ENCODE data around the gene HDGFL1. TPM values are rescaled to one million over a fixed set of nuclear protein-coding genes. Genes with fewer than 3 reads are reported as not detected.
A peak's percentile ranks its signal among the peaks of the same experiment; 100 is the strongest.

The HDGFL1 gene
- total RNA-seq, result not detected

DNA sequence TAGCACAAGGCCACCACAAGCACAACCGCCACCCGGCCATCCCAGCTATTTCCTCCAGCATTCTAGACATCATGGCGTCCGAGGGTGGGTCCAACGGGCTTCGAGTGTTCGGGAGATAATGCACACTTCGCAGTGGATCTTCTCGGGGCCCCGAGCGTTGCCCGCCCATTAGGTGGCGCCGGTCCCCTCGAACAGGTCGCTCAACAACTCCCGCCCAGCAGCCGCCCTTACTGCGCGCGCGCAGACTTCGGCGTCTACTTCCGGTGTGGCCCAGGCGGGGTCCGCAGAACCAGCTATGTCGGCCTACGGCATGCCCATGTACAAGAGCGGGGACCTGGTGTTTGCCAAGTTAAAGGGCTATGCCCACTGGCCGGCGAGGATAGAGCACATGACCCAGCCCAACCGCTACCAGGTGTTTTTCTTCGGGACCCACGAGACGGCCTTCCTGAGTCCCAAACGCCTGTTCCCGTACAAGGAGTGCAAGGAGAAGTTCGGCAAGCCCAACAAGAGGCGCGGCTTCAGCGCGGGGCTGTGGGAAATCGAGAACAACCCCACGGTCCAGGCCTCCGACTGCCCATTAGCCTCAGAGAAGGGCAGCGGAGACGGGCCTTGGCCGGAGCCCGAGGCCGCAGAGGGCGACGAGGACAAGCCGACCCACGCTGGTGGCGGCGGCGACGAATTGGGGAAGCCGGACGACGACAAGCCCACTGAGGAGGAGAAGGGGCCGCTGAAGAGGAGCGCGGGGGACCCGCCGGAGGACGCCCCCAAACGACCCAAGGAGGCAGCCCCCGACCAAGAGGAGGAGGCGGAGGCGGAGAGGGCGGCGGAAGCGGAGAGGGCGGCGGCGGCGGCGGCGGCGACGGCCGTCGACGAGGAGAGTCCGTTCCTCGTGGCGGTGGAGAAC, at the start of gene HDGFL1:
Gene HDGFL1 (plus strand): TSS at position 286 of the 904 bp plus-strand sequence. CDS start 10 bp downstream, at position 296.
- ATAC-seq (ENCODE audit: low FRiP score in 2 of 2) (no peak), DNase-seq (peak in 1 of 2 donors; percentile 77)
- Histone ChIP-seq H3K9me3 (no peaks in the 10 kb centered on the region), H3K27ac (no peak within 1 kb of the TSS), H3K4me1 (no peaks in the 10 kb centered on the region), H3K36me3 (no peaks in the 10 kb centered on the region), H3K27me3 (no peaks in the 10 kb centered on the region), H3K4me3 (no peak within 1 kb of the TSS)
- WGBS, 2 donors, result 98% methylated on average over 57 to 89 of the region's 89 CpGs
- TF ChIP-seq, protein P1, sequence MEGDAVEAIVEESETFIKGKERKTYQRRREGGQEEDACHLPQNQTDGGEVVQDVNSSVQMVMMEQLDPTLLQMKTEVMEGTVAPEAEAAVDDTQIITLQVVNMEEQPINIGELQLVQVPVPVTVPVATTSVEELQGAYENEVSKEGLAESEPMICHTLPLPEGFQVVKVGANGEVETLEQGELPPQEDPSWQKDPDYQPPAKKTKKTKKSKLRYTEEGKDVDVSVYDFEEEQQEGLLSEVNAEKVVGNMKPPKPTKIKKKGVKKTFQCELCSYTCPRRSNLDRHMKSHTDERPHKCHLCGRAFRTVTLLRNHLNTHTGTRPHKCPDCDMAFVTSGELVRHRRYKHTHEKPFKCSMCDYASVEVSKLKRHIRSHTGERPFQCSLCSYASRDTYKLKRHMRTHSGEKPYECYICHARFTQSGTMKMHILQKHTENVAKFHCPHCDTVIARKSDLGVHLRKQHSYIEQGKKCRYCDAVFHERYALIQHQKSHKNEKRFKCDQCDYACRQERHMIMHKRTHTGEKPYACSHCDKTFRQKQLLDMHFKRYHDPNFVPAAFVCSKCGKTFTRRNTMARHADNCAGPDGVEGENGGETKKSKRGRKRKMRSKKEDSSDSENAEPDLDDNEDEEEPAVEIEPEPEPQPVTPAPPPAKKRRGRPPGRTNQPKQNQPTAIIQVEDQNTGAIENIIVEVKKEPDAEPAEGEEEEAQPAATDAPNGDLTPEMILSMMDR (IDR thresholded peaks at IDR 0.05), result no peak
- TF ChIP-seq POLR2AphosphoS5 (IDR thresholded peaks at IDR 0.05), result no peak
- no peak for TF ChIP-seq POLR2A (IDR thresholded peaks at IDR 0.05)
- TF ChIP-seq EP300 (IDR thresholded peaks at IDR 0.05), result no peak

DNA sequence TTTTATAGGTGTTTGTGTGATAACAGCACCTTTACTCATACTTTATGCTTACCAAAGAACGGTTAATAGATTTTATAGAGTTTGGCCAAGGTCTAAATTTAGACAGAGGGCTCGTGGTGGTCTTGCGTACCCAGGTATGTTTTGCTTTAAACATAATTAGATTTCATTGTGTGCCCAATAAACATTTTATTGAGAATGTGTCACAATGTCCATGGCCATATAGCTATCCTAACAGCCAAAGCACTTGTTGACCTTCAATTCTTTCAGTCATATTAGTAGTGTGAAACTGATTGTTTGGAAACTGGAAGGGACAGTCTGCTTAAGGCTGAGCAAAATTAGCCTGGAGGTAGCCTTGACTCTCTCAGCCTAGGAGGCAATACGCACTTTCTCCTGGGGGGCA, 48.3 kb upstream of the HDGFL1 start:
- 93 to 98% methylated on average over 4 of the region's 4 CpGs for WGBS, 2 donors
- DNase-seq, result no peak
- H3K4me3 ChIP-seq, result no peak overlapping the region
- H3K4me1 ChIP-seq, result no peaks in the 10 kb centered on the region
- H3K9me3 ChIP-seq, result no peaks in the 10 kb centered on the region
- H3K27ac ChIP-seq, result no peak overlapping the region
- TF ChIP-seq POLR2A (IDR thresholded peaks at IDR 0.05) (no peak), EP300 (IDR thresholded peaks at IDR 0.05) (no peak), POLR2AphosphoS5 (IDR thresholded peaks at IDR 0.05) (no peak)
- TF ChIP-seq, protein P1 (IDR thresholded peaks at IDR 0.05), result no peak
- no peaks in the 10 kb centered on the region for H3K27me3 ChIP-seq
- no peak for ATAC-seq (ENCODE audit: low FRiP score in 2 of 2)
- H3K36me3 ChIP-seq, result no peaks in the 10 kb centered on the region

DNA sequence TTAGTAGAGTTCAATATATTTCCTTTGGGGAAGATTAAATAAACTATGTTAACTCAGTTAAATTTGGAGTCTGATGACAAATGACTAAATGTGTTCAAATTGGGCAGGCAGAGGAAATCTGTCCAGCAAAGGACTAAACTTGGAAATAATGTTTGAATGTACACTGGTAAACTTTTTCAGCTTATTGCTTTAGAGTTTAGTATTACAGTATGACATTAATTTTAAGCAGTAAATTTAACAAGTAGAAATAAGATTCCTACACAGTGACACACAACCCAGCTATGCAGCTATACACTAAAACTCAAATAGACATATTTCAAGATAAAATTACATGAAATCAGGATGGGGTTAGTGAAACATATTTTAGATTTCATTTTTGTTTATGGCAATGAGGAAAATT, 42.6 kb upstream of the HDGFL1 start:
- DNase-seq, result no peak
- Histone ChIP-seq H3K4me3 (no peak overlapping the region), H3K4me1 (no peaks in the 10 kb centered on the region), H3K36me3 (no peaks in the 10 kb centered on the region), H3K27ac (no peak overlapping the region), H3K9me3 (no peaks in the 10 kb centered on the region), H3K27me3 (no peaks in the 10 kb centered on the region)
- TF ChIP-seq EP300 (IDR thresholded peaks at IDR 0.05) (no peak), POLR2AphosphoS5 (IDR thresholded peaks at IDR 0.05) (no peak), POLR2A (IDR thresholded peaks at IDR 0.05) (no peak)
- TF ChIP-seq, protein P1 (IDR thresholded peaks at IDR 0.05), result no peak
- no peak for ATAC-seq (ENCODE audit: low FRiP score in 2 of 2)

DNA sequence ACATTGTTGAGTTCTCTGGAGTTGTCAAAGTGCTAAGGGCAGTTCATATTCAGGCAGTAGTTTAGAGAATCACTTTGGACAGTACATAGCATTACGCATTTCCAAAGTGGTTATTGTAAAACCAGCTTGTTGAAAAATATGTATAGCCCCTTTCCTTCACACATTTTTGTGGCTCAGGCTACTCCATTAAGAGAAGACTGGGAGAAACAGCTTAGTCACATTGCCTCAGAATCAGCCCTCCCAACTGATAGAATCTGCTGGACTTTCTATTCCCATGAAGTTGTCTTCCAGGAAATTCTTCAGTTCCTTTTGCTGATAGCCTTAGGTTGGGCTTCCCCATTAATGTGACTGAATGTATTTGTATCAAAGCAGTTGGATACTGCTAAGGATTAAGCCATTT, 39.5 kb upstream of the HDGFL1 start:
- H3K27ac ChIP-seq, result no peak overlapping the region
- ATAC-seq (ENCODE audit: low FRiP score in 2 of 2) (no peak), DNase-seq (no peak)
- no peaks in the 10 kb centered on the region for H3K9me3 ChIP-seq
- 88 to 96% methylated on average over 1 of the region's 1 CpG for WGBS, 2 donors
- no peaks in the 10 kb centered on the region for H3K4me1 ChIP-seq
- H3K27me3 ChIP-seq, result no peaks in the 10 kb centered on the region
- no peaks in the 10 kb centered on the region for H3K36me3 ChIP-seq
- H3K4me3 ChIP-seq, result no peak overlapping the region
- TF ChIP-seq POLR2A (IDR thresholded peaks at IDR 0.05) (no peak), POLR2AphosphoS5 (IDR thresholded peaks at IDR 0.05) (no peak), EP300 (IDR thresholded peaks at IDR 0.05) (no peak)
- TF ChIP-seq, protein P1 (IDR thresholded peaks at IDR 0.05), result no peak

DNA sequence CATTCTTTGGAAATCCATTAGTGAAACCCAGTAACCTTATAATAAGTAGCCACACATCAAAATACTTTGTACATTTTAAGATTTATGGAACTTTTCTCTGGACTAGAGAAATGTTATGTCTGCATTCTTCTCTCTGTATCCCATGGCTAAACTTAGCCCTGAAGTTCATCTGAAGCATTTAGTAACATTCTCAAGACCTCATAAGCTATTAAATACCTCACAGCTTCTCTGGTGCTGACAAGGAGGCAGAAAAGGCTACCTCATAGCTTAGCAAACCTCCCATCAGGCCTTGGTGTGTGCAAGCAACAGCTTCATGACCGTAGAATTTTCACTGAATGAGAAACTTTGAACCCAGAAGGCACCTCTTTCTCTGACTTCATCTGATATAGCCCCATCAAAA, 38.9 kb upstream of the HDGFL1 start:
- H3K4me1 ChIP-seq, result no peaks in the 10 kb centered on the region
- 85% methylated on average over 1 of the region's 1 CpG for WGBS, 2 donors
- H3K27ac ChIP-seq, result no peak overlapping the region
- H3K4me3 ChIP-seq, result no peak overlapping the region
- no peaks in the 10 kb centered on the region for H3K27me3 ChIP-seq
- DNase-seq, result no peak
- H3K36me3 ChIP-seq, result no peaks in the 10 kb centered on the region
- no peaks in the 10 kb centered on the region for H3K9me3 ChIP-seq
- TF ChIP-seq EP300 (IDR thresholded peaks at IDR 0.05) (no peak), POLR2AphosphoS5 (IDR thresholded peaks at IDR 0.05) (no peak), POLR2A (IDR thresholded peaks at IDR 0.05) (no peak)
- TF ChIP-seq, protein P1 (IDR thresholded peaks at IDR 0.05), result no peak
- ATAC-seq (ENCODE audit: low FRiP score in 2 of 2), result no peak
